ENCODE data around the gene DLGAP5.

DLGAP5 gene

DNA sequence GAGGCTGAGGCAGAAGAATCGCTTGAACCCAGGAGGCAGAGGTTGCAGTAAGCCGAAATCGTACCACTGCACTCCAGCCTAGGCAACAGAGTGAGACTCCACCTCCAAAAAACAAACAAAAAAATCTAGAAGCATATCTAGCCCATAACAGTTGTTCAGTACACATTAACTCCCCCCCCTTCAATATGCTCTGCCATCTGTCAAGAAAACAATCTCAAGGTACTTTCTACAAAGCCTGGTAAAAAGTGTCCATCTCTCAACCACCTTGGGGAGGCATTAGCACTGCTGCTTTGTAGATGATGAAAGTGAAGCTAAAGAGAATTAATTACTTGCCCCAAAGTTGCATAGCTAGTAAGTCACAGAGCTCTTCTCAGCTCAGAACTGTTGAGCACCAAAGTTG lies 37.4 kb downstream of the DLGAP5 start:
- no peak for TF ChIP-seq CTCF (conservative IDR thresholded peaks at IDR 0.05; ENCODE audit: low read depth, low read length)
- no peak overlapping the region for H3K4me3 ChIP-seq (ENCODE audit: low read depth, low read length)
- DNase-seq (ENCODE audit: low read depth): no peak

GRCh38 chr14:55152052-55152753 lies 39.2 kb downstream of the DLGAP5 start:
- peak; percentile 85 for DNase-seq (ENCODE audit: low read depth)
- no peak overlapping the region for H3K4me3 ChIP-seq (ENCODE audit: low read depth, low read length)
- TF ChIP-seq CTCF (conservative IDR thresholded peaks at IDR 0.05; ENCODE audit: low read depth, low read length): no peak

GRCh38 chr14:55151601-55152000 lies 39.8 kb downstream of the DLGAP5 start:
- no peak overlapping the region for H3K4me3 ChIP-seq (ENCODE audit: low read depth, low read length)
- no peak for TF ChIP-seq CTCF (conservative IDR thresholded peaks at IDR 0.05; ENCODE audit: low read depth, low read length)
- peak; percentile 67 for DNase-seq (ENCODE audit: low read depth)

DNA sequence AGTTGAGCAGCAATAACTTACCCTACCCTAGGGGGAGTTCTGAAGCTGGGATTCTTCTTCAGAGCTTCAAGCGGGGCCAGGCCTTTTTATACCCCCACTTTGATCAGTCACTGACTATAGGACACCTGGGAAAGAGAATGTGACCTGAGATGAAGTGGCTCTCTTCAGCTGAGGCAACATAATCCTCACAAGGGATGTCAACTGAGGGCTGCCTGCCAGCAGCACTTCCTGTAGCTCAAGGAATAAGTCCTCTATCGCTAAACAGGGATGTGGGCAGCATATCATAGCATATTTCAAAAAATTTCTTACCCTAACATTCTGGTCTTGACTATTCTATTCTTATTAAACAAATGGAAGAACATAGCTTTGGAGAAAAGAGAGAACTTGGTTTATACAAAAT lies 45.0 kb downstream of the DLGAP5 start:
- no peak overlapping the region for H3K4me3 ChIP-seq (ENCODE audit: low read depth, low read length)
- TF ChIP-seq CTCF (conservative IDR thresholded peaks at IDR 0.05; ENCODE audit: low read depth, low read length): no peak
- DNase-seq (ENCODE audit: low read depth): peak; percentile 19

DNA sequence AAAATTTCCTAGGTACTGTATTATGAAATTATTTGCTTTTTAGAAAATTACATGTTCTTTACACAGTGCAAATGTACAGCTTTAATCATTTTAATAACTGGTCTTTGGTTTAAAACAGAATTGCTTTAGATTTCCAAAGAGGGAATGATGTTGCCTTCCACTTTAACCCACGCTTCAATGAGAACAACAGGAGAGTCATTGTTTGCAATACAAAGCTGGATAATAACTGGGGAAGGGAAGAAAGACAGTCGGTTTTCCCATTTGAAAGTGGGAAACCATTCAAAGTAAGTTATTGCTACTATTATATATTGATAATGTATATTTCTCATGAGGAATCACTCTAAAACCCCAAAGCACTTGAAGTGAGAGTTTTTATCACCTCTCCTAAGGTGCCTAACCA lies 48.9 kb downstream of the DLGAP5 start:
- no peak for TF ChIP-seq CTCF (conservative IDR thresholded peaks at IDR 0.05; ENCODE audit: low read depth, low read length)
- DNase-seq (ENCODE audit: low read depth): no peak
- H3K4me3 ChIP-seq (ENCODE audit: low read depth, low read length): no peak overlapping the region

GRCh38 chr14:55141825-55142224 lies 49.6 kb downstream of the DLGAP5 start:
- DNase-seq (ENCODE audit: low read depth): no peak
- TF ChIP-seq CTCF (conservative IDR thresholded peaks at IDR 0.05; ENCODE audit: low read depth, low read length): no peak
- H3K4me3 ChIP-seq (ENCODE audit: low read depth, low read length): no peak overlapping the region

All from choroid plexus epithelial cell (primary cell).